Stimulated activated CD8-positive, alpha-beta memory T cell treated with anti-CD3 and anti-CD28 coated beads, Interleukin-12 subunit alpha, Interleukin-12 subunit beta, amount 100 ng/mL, for 24 hours (primary cell): ENCODE results near the gene A2M.

ENCODE experiments used
- DNase-seq: peaks from one replicate; pipeline ENCODE4 v3.0.0-alpha.2; 2020; ENCODE audit errors: extremely low read depth

A2M gene

DNA sequence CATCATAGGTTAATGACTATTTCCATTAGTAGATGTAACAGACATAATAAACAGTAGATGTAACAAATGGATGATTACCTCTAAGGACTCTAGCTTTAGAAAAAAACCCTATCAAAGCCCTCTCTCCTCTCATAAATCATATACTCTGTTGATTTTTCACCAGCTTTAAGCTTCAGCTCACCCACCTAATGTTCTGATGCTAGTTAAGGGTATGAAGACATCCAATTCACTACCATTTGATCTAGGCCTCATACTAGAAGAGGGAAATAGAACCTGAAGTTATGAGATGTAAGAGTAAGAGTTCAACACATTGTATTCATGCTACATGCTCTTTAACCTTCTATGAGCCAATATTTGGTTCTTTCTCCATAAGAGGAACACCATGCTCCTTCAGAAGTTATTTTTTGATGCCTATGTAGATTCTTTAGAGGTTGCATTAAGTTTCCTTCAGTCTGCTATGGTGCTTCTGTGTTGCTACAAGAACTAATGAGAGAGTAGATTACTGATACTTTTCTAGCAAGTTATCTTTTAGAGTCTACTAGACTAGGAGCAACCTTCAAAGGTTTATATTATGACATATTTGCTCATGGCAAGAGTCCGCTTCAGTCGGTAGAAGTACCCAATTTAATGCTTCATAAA lies 16.0 kb downstream of the A2M start:
- no peak for DNase-seq

DNA sequence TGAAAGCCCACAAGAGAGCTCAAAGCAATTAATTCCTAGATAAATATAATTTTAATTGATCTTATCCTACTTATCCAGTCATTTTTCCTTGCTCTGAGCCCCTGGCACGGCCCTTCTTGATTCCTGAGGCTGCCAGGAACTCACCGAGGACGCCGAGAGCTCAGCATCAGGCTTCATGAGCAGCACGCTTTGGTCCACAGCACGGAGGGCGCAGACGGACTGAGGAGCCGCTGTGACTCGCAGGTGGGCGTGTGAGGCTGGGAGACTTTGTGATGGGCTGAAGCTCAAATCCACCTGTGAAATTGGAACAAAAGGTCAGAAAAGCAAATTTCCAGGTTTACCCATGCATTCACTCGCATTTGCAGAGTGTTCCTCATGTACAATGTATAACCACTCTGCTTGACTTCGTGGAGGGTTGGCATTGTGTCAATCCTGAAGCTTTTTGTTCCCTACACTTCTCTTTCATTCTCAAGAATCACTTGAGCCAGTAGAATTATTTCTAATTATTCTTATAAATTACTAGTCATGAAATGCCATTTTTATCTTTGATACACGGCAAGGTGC lies 17.2 kb downstream of the A2M start:
- DNase-seq: no peak

DNA sequence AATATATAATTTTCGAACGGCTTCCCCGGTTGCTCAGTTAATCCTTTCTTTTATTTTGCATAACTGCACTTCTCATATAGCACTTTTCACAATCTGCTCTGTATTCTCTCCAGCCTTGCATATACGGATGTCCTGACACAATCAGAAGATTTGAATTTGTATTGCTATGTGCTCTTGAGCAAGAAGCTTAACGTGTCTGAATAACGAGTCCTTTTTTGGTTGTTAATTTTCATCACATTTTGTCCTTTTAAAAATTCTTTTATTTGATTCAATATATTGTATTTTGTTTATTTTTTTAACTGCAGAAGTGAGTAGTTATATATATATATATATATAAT lies 17.6 kb downstream of the A2M start:
- DNase-seq: no peak

DNA sequence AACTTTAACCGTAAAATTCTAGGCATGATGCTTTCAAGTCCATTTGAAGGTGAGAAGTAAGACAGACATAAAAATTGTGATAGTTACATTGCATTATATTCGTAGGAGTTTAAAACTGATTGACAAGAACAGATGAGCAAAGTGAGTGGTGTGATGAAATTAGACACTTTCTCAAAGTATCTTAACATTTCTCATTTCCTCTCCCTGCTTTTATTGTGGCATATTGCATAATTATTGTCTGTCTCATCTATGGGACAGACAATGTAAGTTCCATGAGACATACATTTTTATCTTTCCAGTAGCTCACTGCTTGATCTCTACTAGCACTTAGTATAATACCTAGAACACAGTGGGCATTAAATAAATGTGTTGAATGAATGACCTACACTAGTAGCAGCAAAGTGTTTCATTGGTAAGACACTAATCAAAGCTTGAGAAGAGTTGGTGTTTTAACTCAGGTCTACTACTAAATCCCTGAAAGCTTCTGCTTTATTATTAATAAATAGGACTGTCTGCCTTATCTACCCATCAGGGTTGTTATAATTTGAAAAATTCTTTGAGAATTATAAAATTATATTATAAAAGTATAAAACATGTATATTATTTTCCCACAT lies 19.0 kb downstream of the A2M start:
- DNase-seq: no peak

DNA sequence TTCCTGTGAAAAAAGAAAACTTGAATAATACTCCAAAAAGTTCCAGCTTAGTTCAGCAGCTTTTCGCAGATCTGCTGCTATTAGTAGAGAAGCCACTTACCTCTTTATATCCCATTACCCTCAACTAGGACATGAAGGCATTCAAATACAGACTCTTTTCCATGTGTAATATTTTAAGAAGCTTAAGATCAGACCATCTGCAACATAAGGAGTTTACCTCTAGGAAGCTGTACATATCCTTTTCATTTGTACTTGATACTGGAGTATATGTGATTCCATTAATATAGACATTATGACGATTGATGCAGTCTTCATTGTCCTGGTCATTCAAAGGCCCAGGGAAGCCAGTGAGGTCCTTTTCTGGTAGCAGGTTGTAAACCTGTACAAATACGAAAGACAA lies 20.4 kb downstream of the A2M start:
- DNase-seq: no peak

DNA sequence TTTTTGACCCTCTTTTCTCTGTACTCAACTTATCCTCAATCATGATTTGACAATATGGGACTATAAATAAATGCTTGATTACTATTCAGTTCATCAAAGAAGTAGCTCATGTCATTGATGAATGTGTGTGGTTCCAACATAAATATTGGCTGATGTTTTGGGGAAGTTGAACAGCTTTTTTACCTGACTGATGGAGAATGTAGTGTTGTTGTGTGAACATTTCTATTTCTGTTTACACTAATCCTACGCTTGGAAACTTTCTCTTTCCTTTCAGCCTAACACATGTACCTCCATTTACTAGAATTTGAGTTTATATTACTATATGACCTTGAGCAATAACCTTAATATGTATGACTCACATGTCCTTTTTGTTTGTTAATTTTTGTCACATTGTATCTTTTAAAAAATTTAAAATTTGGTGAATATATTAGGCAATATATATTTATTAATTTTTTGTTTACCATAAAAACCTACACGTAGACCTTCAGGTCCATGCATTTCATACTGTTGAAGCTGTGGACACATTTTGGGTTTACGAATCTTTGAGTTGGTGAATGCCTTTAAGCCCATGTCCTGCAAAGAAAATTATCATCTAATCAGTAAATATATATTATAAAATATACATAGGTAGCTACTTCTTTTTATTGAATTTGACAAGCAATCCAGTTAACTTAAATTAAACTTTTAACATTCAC lies 21.1 kb downstream of the A2M start:
- DNase-seq: no peak

DNA sequence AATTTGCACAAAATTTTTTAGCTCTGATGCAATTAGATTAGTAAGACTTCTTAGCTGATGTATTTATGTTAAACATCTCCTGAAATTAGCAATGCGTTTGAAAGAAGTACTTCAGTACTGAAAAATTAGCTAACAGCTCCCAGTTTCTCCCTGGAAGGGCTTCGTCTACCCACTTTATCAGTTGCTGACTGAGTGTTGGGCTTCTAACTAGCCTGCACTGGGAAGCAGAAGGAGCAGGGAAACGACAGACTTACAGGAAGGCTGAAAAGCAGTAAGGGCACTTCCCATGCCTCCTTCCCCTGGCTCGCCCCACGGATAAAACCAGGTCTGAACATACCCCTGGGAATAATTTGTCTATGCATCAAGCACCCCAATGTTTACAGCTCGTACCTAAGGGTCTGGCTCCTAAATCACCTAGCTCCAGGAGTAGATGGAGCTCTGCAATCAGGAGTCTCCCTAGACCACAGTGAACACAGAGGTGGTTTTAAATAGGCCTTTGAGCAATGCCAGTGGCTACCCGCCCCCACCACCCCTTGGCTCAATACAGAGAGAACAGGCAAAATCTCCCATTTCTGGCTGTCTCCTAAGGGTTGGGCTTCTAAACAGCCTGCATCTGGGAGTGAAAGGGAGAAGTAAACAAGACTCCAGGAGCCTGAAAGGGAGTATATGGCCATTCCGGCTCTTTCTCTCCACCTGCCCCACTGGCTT lies 23.7 kb downstream of the A2M start:
- no peak for DNase-seq

DNA sequence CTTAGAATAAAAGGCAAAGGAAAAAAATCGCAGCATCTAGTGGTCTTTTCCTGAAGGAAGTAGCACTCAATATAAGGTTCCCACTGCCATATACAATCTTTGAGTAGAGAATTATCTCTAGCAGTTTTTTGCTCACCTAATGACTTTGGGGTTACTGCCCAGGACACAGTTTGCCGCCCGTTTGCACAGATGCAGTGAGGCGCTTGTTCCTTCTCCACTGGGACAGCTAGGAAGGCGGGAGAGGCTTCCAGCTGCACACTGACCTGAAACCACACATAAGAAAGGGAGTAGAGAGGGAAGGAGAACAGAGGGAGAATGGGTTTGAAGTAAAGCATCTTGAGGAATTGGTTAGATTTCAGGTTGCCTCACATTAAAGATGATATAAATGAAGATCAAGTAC lies 25.5 kb downstream of the A2M start:
- no peak for DNase-seq

DNA sequence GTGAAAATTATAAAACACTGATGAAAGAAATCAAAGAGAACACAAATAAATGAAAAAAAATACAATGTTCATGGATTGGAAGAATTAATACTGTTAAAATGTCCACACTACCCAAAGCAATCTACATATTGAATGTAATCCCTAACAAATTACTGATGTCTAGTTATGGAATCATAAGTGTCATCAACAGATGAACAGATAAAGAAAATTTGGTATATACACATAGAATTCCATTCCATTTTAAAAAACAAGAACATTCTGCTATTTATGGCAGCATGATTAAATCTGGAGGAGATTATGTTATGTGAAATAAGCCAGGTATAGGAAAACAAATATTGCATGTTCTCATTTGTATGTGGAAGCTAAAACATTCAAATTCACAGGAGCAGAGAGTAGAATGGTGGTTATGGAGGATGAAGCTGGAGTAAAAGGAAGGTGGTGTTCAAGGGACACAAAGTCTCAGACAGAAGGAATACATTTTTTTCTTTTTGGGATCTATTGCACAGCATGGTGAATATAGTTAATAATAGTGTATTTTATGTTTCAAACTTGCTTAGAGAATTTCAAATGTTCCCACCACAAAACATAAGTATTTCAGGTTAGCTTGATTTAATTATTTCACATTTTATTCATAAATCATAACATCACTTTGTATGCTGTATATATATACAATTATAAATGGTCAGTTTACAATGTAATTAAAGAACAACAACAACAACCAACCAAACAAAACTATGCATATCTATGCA lies 28.5 kb downstream of the A2M start:
- no peak for DNase-seq

DNA sequence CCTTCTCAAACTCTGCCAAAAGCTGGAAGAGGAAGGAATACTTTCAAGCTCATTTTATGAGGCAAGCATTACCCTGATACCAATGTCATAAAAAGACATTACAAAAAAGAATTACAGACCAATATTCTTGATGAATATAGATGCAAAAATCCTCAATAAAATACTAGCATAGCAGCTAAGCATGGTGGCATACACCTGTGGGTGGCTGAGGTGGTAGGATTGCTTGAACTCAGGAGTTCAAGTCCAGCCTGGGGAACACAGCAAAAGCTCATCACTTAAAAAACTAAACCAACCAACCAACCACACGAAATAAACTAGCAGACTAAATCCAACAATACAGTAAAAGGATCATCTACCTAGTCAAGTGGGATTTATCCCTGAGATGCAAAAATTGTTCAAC lies 29.6 kb downstream of the A2M start:
- no peak for DNase-seq

DNA sequence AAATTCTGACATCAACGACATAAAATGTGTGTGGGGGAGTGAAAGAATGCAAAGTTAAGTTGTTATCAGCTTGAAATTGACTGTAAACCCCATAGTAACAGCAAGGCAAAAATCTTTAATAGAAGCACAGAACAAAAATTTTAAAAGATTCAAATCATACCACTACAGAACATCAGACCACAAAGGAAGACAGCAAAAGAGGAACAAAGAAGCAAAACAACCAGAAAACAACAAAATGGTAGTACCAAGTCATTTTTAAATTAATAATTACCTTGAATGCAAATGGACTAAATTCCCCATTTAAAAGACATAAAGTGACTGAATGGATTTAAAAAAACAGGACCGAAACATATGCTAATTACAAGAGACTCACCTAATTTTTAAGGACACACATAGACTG lies 31.3 kb downstream of the A2M start:
- no peak for DNase-seq

DNA sequence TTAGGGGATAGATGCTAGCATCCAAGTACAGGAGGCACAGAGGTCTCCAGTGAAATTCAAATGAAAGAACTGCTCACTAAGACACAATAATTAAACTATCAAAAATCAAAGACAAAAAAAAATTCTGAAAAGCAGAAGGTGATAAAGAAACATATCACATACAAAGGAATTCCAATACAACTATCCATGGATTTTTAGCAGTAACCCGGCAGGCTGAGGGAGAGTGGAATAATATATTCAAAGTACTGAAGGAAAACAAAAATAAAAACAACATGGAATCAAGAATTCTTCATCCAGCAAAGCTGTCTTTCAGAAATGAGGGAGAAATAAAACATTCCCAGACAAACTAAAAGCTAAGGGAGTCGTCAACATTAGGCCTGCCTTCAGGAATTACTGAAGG lies 31.9 kb downstream of the A2M start:
- no peak for DNase-seq

DNA sequence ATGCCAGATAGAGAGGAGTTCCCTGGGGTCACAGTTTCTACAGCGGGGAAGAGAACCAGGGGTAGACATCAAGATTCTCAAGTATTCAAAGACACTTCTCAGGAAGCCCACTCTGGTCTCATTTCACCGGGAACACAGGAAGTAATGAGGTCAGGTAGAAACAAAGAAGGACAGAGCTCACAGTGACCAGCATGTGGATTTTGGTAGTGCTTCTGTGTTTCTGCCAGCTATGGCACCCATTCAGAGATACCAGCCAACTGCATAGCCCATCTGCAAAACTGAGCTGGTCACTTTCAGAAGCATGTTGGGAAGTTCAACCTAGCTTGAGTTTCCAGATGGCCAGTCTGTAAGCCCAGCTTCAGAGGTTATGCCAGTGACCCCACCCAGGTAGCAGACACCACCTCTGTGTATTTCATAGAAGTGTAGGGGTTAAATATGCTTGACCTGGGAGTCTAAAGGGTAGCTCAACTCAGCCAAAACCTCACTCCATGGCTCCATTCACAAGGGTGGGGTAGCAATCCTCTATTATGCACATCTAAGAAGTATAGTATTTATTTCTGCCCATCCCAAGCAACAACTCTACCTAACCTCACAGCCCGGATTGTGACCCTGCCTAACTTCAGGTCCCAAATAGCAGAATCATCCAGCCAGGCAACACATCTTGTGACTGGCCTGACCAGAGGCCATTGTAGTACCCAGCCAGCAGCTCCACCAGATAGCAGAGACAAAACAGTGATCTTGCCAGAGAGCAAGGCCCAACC lies 33.9 kb downstream of the A2M start:
- DNase-seq: no peak

DNA sequence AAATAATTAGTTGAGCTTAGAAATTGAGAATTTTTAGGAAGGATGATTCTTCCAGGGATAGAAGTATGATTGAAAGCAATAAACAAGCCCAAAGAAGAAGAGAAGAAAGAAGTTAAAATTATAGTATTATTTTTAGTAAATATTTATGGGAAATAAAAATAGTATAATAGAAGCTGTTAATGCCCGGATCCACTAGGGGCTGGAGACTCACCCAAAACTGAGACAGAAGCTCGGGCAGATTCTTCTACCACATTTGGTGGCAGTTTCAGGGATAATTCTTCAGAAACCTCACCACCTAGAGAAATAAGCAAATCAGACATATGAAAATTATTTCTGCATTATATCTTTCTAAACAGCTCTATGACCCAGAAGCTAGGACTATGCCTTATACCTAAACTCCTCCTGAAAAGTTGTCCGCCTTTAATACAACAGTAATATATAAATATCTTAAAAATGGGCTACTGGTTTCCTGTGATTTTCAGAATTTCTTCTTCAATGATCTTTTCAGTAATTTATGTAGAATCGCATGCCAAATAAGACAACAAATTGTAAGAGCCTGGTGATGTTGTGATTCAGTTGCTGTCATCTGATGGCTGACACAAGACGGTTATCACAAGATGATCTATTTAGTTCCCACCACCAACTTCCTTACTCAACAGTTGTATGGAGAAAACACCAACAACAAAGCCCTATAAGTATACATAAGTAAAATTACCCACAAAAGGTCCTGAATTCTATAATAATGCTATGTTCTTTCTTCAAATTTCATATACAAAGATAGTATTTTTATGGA lies 35.6 kb downstream of the A2M start:
- DNase-seq: no peak

DNA sequence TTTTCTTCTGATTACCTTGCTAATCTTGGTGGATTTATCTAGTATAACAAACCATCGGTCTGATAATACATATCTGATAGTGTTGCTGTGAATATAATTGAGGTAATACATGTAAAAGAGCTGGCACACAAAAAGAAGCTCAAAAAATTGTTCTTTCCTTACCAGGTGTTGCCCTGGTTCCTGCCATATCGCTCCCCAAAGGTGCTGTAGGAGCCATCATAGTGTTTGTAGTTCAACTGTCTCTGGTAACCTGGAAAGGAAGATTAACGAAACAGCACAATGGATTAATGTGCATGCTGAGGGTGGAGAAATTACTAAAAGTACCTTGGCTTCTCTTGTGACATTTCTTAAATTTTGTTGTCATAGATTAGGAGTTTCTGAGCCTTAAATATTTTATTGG lies 36.6 kb downstream of the A2M start:
- DNase-seq: no peak

DNA sequence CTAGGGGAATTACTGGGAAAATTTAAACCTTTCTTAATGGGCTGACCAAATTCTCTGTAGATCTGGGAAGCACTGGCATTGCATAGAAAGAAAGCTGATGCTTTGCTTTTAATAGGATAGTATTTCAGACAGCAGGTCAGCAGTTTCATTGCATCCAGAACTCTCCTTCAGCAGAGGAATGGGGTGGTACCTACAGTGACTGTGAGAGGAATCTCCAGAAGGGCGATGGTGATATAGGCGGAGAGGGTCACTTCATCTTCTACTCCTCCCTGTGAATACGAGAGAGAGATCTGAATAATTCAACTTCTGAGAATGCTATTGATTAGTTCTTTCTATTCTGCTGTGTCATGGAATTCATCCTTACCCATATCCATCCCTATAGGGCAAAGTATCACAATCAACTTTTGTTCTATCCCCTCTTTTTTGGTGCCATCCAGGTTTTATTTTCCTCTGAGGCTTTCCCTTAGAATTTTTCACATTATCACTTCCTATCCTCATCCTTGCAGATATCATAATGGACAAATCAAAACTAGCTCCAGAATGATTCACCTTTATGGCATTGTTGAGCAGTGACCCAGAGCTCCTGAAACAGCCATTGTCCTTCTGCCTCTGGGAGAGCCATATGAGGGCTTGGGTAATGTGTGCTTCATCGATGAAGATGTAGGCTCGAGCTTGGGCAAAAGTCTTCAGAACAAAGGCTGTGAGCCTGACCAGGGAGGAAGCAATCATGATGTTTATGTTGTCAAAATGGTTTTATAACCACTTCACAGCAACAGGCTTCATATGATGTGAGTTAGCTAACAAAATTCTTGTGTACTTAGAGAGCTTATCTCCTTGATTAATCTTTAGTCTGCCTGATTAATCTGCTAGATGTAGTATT lies 38.3 kb downstream of the A2M start:
- no peak for DNase-seq

DNA sequence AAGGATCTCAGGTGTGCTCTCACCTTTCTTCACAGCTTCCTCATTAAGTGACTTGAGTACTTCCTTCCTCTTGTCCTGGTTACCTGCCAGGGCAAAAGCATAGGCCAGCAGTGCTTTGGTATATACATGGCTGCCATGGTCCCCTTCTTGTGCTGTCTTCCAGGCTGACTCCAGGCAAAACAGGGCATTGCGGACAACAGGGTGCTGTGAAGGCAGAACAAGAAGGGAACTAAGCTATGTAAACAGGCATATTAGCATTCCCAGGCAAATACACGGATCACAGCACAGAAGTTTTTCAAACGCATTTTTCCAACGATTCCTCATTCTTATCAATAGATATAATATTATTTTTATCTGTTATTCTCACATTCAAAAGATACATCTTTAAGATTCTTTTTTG lies 39.0 kb downstream of the A2M start:
- DNase-seq: no peak

DNA sequence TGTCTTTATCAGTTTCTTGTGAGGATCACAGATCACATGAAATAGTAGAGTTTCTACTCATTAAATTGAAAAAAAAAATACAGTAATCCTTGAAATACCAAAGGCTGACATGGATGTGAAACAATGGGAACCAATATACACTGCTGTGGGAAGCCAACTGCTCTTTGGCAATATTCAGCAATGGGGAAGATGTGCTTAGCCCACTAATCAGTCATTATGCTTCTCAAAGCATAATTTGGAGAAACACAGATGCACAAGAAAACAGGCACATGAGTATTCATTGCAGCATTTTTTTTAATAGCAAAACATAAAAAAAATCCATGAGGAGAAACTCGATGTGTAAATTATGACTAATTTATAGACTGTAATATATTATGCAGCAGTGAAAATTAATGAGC lies 40.6 kb downstream of the A2M start:
- DNase-seq: no peak

DNA sequence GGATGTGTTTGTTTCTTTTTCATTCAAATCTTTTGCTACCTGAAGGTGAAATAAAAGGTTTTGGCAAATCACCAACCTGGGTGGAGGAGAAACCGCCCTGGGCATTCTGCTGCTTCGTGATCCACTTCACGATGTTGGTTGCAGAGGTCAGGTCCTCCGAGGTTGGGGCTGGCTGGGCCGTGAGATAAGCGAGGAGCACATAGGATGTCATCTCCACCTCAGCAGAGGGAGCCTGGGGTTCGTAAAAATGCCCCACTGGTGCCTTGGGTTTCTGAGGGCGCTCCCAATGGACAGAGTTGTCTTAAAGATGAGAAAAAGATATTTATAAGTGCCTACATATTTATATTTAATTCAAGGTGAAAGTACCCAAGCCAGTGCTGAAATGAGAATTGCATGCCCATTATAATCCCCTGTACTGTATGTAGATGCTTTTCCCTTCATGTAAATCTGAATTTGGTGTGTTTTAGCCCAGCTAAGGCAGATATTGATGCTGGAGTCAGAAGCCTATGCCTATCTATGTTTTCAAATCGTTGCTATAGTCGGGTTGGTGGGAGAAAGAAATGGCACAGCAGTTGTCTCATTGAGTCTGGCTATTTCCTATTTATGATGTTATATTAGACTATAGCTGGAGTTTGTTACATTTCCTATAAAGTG lies 41.1 kb downstream of the A2M start:
- DNase-seq: no peak
